Astrocyte (in vitro differentiated cells and primary cell): Measurements from ENCODE around the gene NF2.

Experiments
- CTCF ChIP-seq: IDR thresholded peaks from 2 replicates; pipeline ENCODE4 v1.5.1; 2011; ENCODE audit warnings: low read depth, mild to moderate bottlenecking, inconsistent platforms, low read length, moderate library complexity; ENCODE audit not compliant: insufficient read depth
- EZH2 ChIP-seq: IDR thresholded peaks from 2 replicates; pipeline ENCODE4 v1.6.1; 2012; ENCODE audit warnings: mild to moderate bottlenecking, low read length, inconsistent platforms; ENCODE audit not compliant: insufficient read depth

GRCh38 chr22:29720811-29721323 lies 117.4 kb downstream of the NF2 start:
- TF ChIP-seq CTCF (no peak), EZH2 (peak; percentile 99)
